K562 (cell line): ENCODE results near the gene SHB. TPM values are rescaled to one million over a fixed set of nuclear protein-coding genes. Genes with fewer than 3 reads are reported as not detected.

ENCODE experiments used
- ATF7 ChIP-seq: fragments of 450-650 bp; IDR thresholded peaks from 2 replicates; pipeline ENCODE4 v1.7.1; 2014; ENCODE audit warnings: mild to moderate bottlenecking, moderate library complexity
- CBFA2T2 ChIP-seq: fragments of 450-650 bp; conservative IDR thresholded peaks from 2 replicates; pipeline ENCODE4 v1.6.1; 2017; ENCODE audit warnings: mild to moderate bottlenecking
- DDX20 ChIP-seq: fragments of 450-650 bp; IDR thresholded peaks from 2 replicates; pipeline ENCODE4 v1.6.1; 2016; ENCODE audit warnings: missing genetic modification characterization, low read depth, mild to moderate bottlenecking, missing compliant biosample characterization, moderate library complexity
- E2F6 ChIP-seq, 2 experiments: IDR thresholded peaks; 2 replicates each; pipeline ENCODE4 v1.6.1; 2011; ENCODE audit warnings: borderline replicate concordance in 1 of 2, control low read depth in 1 of 2, low read depth in 1 of 2, low read length in 1 of 2, mild to moderate bottlenecking in 1 of 2, mixed read lengths in 1 of 2, moderate library complexity in 1 of 2; ENCODE audit not compliant: insufficient read depth in 1 of 2, insufficient read length in 1 of 2, poor library complexity in 1 of 2, severe bottlenecking in 1 of 2; ENCODE audit errors: extremely low read depth in 1 of 2
- ESRRA ChIP-seq: fragments of 450-650 bp; IDR thresholded peaks from 2 replicates; pipeline ENCODE4 v1.6.1; 2014; ENCODE audit warnings: low read depth, mild to moderate bottlenecking, moderate library complexity, borderline replicate concordance
- FOXO4 ChIP-seq: fragments of 450-650 bp; formaldehyde crosslinking; IDR thresholded peaks from 2 replicates; pipeline ENCODE4 v1.4.0; 2020; ENCODE audit warnings: mild to moderate bottlenecking, moderate library complexity
- HDGF ChIP-seq: fragments of 450-650 bp; IDR thresholded peaks from 2 replicates; pipeline ENCODE4 v1.6.1; 2016
- HIVEP1 ChIP-seq: fragments of 250-450 bp; sonication (Bioruptor Pico); IDR thresholded peaks from 2 replicates; pipeline ENCODE4 v1.4.0; 2020; ENCODE audit warnings: mild to moderate bottlenecking
- HSF4 ChIP-seq: fragments of 250-450 bp; sonication (Bioruptor Pico); IDR thresholded peaks from 2 replicates; pipeline ENCODE4 v2.1.2; 2022; ENCODE audit warnings: mild to moderate bottlenecking, moderate library complexity, borderline replicate concordance
- LEF1 ChIP-seq: fragments of 450-650 bp; IDR thresholded peaks from 2 replicates; pipeline ENCODE4 v1.6.1; 2016; ENCODE audit warnings: mild to moderate bottlenecking
- MCM7 ChIP-seq, 2 experiments: fragments of 450-650 bp; IDR thresholded peaks; 2 replicates each; pipeline ENCODE4 v1.6.1; 2016 to 2018
- MEF2D ChIP-seq: conservative IDR thresholded peaks from 2 replicates; pipeline ENCODE4 v1.6.1; 2016; ENCODE audit warnings: low read depth, missing genetic modification characterization, missing compliant biosample characterization
- MTA1 ChIP-seq: fragments of 450-650 bp; IDR thresholded peaks from 2 replicates; pipeline ENCODE4 v1.6.1; 2017; ENCODE audit warnings: borderline replicate concordance
- PRDM10 ChIP-seq: fragments of 450-650 bp; IDR thresholded peaks from 2 replicates; pipeline ENCODE4 v1.6.1; 2018; ENCODE audit not compliant: partially characterized antibody
- RBM14 ChIP-seq: fragments of 200-400 bp; formaldehyde crosslinking; IDR thresholded peaks from 2 replicates; pipeline ENCODE4 v1.6.1; 2018; ENCODE audit warnings: low read depth, mild to moderate bottlenecking, low read length, moderate library complexity, borderline replicate concordance; ENCODE audit not compliant: insufficient read depth
- SMARCA5 ChIP-seq: fragments of 450-650 bp; IDR thresholded peaks from 2 replicates; pipeline ENCODE4 v1.6.1; 2016
- TARDBP ChIP-seq: fragments of 450-650 bp; IDR thresholded peaks from 2 replicates; pipeline ENCODE4 v1.6.1; 2016
- ZBTB49 ChIP-seq: sonication (generic); formaldehyde crosslinking; IDR thresholded peaks from 2 replicates; pipeline ENCODE4 v1.8.0; 2022; ENCODE audit warnings: missing genetic modification reagents, mild to moderate bottlenecking, borderline replicate concordance
- ZNF121 ChIP-seq: sonication (generic); formaldehyde crosslinking; conservative IDR thresholded peaks from 2 replicates; pipeline ENCODE4 v1.8.0; 2022; ENCODE audit warnings: missing genetic modification reagents
- ZNF347 ChIP-seq: fragments of 450-650 bp; formaldehyde crosslinking; IDR thresholded peaks from 2 replicates; pipeline ENCODE4 v1.4.0; 2020; ENCODE audit warnings: low read depth, mild to moderate bottlenecking, moderate library complexity
- ZNF583 ChIP-seq: fragments of 250-450 bp; sonication (Bioruptor Pico); IDR thresholded peaks from 2 replicates; pipeline ENCODE4 v1.4.0; 2020
- ZSCAN32 ChIP-seq: fragments of 450-650 bp; formaldehyde crosslinking; IDR thresholded peaks from 2 replicates; pipeline ENCODE4 v1.4.0; 2020; ENCODE audit warnings: mild to moderate bottlenecking, moderate library complexity
- polyA plus RNA-seq, 8 experiments: library from polyadenylated mRNA; depleted of rRNA in 4 of 8; stranded (reverse) in 5 of 8; unstranded in 3 of 8; fragments of >200 nt; fragmentation: Nextera tagmentation in 2 of 8; fragmentation: Illumina TruSeq in 1 of 8; extraction: Ambion mirVana in 2 of 8; extraction: Trizol in 1 of 8; gene quantifications; 2 replicates each; pipeline versions ENCODE4 v1.2.1 to v1.2.3, GENCODE V29; 2011 to 2014; ENCODE audit warnings: inconsistent platforms in 1 of 8, missing spikeins in 1 of 8
- total RNA-seq, 7 experiments: library from RNA; depleted of rRNA in 6 of 7; stranded (reverse); fragments of >200 nt in 6 of 7; fragmentation: Illumina TruSeq in 2 of 7; extraction: Trizol in 2 of 7; gene quantifications; 2 replicates each; pipeline versions ENCODE4 v1.2.1 to v1.2.3, GENCODE V29; 2011 to 2021; ENCODE audit warnings: low replicate concordance in 1 of 7

The SHB gene
- total and polyA plus RNA-seq, 9 of the 15 experiments (the other 6 are each of a cell fraction or from before 2014, with no cell fraction given), result 0.78 to 16.0 (median 5.3) TPM

- TF ChIP-seq HSF4 (CRISPR knock-in tag), result no peak
- peak; percentile 56 for TF ChIP-seq CBFA2T2
- TF ChIP-seq PRDM10, result no peak
- 0 out of 2 replicates have a peak, but pooled peaks have one; percentile 39 for TF ChIP-seq ZSCAN32 (CRISPR knock-in tag)
- TF ChIP-seq LEF1, result peak; percentile 59; the same call in 1 of the 2 replicates
- no peak for TF ChIP-seq HIVEP1 (CRISPR knock-in tag)
- TF ChIP-seq MEF2D (tag), result peak; percentile 86
- peak; percentile 61; the same call in 1 of the 2 replicates for TF ChIP-seq ATF7
- 0 out of 2 replicates have a peak, but pooled peaks have one; percentile 33 for TF ChIP-seq ZNF121 (CRISPR knock-in tag)
- TF ChIP-seq E2F6 (IDR thresholded peaks at IDR 0.05; ENCODE audit: borderline replicate concordance in 1 of 2, extremely low read depth in 1 of 2, insufficient read depth in 1 of 2, insufficient read length in 1 of 2, low read depth in 1 of 2, low read length in 1 of 2, poor library complexity in 1 of 2, severe bottlenecking in 1 of 2), result no peak
- no peak for TF ChIP-seq MCM7 (IDR thresholded peaks at IDR 0.05)
- TF ChIP-seq ZNF583 (CRISPR knock-in tag), result 0 out of 2 replicates have a peak, but pooled peaks have one; percentile 14
- TF ChIP-seq TARDBP, result no peak
- TF ChIP-seq ESRRA, result peak; percentile 56
- peak; percentile 83; the same call in 1 of the 2 replicates for TF ChIP-seq HDGF
- TF ChIP-seq ZNF347 (CRISPR knock-in tag), result no peak
- TF ChIP-seq MTA1, result peak; percentile 51; the same call in 1 of the 2 replicates
- TF ChIP-seq ZBTB49 (CRISPR knock-in tag), result no peak
- peak; percentile 97 for TF ChIP-seq SMARCA5
- no peak for TF ChIP-seq DDX20
- no peak for TF ChIP-seq FOXO4 (CRISPR knock-in tag)
- no peak for TF ChIP-seq RBM14
These were observed 100.8 kb downstream of the SHB start (continued) for GRCh38 chr9:37968228-37968701.
